ENCODE measurements around the gene HDAC4.

Gene HDAC4

DNA sequence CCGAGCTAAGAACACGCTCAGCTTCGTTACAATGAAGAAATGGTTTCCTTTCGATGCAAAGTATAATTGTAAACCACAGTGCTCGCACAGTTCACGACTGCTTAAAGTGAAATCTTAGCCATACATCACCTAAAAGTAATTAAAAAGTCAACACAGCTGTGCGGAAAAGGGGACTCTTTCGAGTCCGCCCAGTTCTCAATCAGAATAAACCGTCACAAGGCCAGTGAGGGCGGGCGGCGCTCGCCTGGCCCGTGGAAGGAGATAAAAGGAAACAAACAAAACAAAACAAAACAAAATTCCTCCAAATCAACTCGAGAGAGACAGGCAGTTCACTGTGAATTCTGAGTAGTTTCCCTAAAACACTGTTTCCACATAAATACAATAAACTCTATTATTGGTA, 352.1 kb downstream of the HDAC4 start:
- TF ChIP-seq REST (IDR thresholded peaks at IDR 0.05; ENCODE audit: low read depth) (no peak), CEBPB (IDR thresholded peaks at IDR 0.05) (no peak), TEAD4 (IDR thresholded peaks at IDR 0.05) (no peak), CREB1 (IDR thresholded peaks at IDR 0.05; ENCODE audit: low read depth) (no peak), EGR1 (IDR thresholded peaks at IDR 0.05) (no peak)
- TF ChIP-seq, protein P1, sequence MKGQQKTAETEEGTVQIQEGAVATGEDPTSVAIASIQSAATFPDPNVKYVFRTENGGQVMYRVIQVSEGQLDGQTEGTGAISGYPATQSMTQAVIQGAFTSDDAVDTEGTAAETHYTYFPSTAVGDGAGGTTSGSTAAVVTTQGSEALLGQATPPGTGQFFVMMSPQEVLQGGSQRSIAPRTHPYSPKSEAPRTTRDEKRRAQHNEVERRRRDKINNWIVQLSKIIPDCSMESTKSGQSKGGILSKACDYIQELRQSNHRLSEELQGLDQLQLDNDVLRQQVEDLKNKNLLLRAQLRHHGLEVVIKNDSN (IDR thresholded peaks at IDR 0.05), result no peak

- TF ChIP-seq CEBPB (IDR thresholded peaks at IDR 0.05), result no peak
- TF ChIP-seq ZBTB7A (IDR thresholded peaks at IDR 0.05; ENCODE audit: low read depth), result no peak
- no peak for TF ChIP-seq YY1 (IDR thresholded peaks at IDR 0.05; ENCODE audit: low read depth)
- no peak for TF ChIP-seq NFIC (IDR thresholded peaks at IDR 0.05)
- no peak for TF ChIP-seq TCF12 (IDR thresholded peaks at IDR 0.05; ENCODE audit: low read depth)
- TF ChIP-seq, protein P1 (IDR thresholded peaks at IDR 0.05), result no peak
- no peak for TF ChIP-seq TEAD4 (IDR thresholded peaks at IDR 0.05)
- TF ChIP-seq CREB1 (IDR thresholded peaks at IDR 0.05; ENCODE audit: low read depth), result no peak
- no peak for TF ChIP-seq FOXM1 (IDR thresholded peaks at IDR 0.05; ENCODE audit: borderline replicate concordance, low read depth)
- TF ChIP-seq MAX (IDR thresholded peaks at IDR 0.05), result no peak
- no peak for TF ChIP-seq EP300 (IDR thresholded peaks at IDR 0.05; ENCODE audit: borderline replicate concordance)
- no peak for TF ChIP-seq REST (IDR thresholded peaks at IDR 0.05; ENCODE audit: low read depth)
- TF ChIP-seq EGR1 (IDR thresholded peaks at IDR 0.05), result no peak
- TF ChIP-seq TAF1 (IDR thresholded peaks at IDR 0.05; ENCODE audit: low read depth), result no peak
- no peak for TF ChIP-seq RAD21 (IDR thresholded peaks at IDR 0.05; ENCODE audit: low read depth)
These were observed 353.0 kb downstream of the HDAC4 start for GRCh38 chr2:239047861-239048260.

DNA sequence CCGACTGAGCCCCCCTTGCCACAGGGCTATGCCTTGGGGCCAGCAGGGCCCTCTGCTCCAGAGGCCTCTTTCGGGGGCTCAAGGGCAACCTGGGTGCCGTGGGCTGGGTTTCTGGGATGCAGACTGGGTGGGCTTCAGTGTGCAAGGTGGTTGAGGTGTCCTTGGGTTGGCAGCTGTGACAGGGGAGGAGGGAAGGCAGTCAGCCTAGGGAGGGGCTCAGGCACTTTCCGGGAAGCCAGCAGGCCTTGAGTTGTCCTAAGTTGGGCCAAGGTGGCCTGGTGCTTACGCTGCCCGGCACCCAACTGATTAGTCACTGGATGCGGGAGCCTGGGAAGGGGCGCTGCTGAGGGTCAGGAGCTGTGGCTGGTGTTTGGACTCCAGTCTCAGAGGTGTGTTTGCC, 353.4 kb downstream of the HDAC4 start:
- TF ChIP-seq YY1 (IDR thresholded peaks at IDR 0.05; ENCODE audit: low read depth) (no peak), REST (IDR thresholded peaks at IDR 0.05; ENCODE audit: low read depth) (no peak), CREB1 (IDR thresholded peaks at IDR 0.05; ENCODE audit: low read depth) (no peak)

DNA sequence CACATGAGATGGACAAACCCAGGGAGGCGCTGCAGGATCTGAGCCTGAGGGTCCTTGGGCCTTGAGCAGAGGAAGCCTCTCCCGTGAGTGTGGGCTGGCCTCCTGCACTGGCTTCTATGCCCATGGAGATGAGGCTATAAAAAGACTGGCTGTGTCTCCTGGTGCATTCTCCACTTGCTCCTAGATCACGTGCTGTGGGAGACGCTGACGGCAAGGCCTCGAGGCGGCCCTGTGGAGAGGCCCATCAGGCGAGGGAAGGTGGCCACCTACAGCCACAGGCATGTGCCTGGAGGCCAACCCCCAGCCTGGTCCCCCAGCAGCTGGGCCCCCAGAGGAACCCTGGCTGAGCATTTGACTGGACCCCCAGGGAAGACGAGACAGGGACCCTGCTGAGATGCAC, 354.0 kb downstream of the HDAC4 start:
- TF ChIP-seq TEAD4 (IDR thresholded peaks at IDR 0.05), result no peak
- no peak for TF ChIP-seq TAF1 (IDR thresholded peaks at IDR 0.05; ENCODE audit: low read depth)

GRCh38 chr2:239044336-239044735, 356.5 kb downstream of the HDAC4 start:
- TF ChIP-seq, protein P1 (IDR thresholded peaks at IDR 0.05), result no peak
- TF ChIP-seq CREB1 (IDR thresholded peaks at IDR 0.05; ENCODE audit: low read depth) (no peak), ZBTB7A (IDR thresholded peaks at IDR 0.05; ENCODE audit: low read depth) (no peak)

GRCh38 chr2:239043326-239043725, 357.5 kb downstream of the HDAC4 start:
- TF ChIP-seq MAX (IDR thresholded peaks at IDR 0.05), result no peak
- no peak for TF ChIP-seq NFIC (IDR thresholded peaks at IDR 0.05)
- no peak for TF ChIP-seq TCF12 (IDR thresholded peaks at IDR 0.05; ENCODE audit: low read depth)
- TF ChIP-seq FOXM1 (IDR thresholded peaks at IDR 0.05; ENCODE audit: borderline replicate concordance, low read depth), result no peak
- no peak for TF ChIP-seq EGR1 (IDR thresholded peaks at IDR 0.05)
- no peak for TF ChIP-seq TAF1 (IDR thresholded peaks at IDR 0.05; ENCODE audit: low read depth)
- TF ChIP-seq, protein P1 (IDR thresholded peaks at IDR 0.05), result no peak
- TF ChIP-seq RAD21 (IDR thresholded peaks at IDR 0.05; ENCODE audit: low read depth), result no peak
- TF ChIP-seq TEAD4 (IDR thresholded peaks at IDR 0.05), result no peak
- TF ChIP-seq ZBTB7A (IDR thresholded peaks at IDR 0.05; ENCODE audit: low read depth), result no peak
- TF ChIP-seq EP300 (IDR thresholded peaks at IDR 0.05; ENCODE audit: borderline replicate concordance), result no peak
- no peak for TF ChIP-seq REST (IDR thresholded peaks at IDR 0.05; ENCODE audit: low read depth)
- TF ChIP-seq YY1 (IDR thresholded peaks at IDR 0.05; ENCODE audit: low read depth), result no peak

Measured in Ishikawa (cell line).